ENCODE measurements around the gene NKX1-2.
A peak's percentile ranks its signal among the peaks of the same experiment; 100 is the strongest.

NKX1-2 gene

DNA sequence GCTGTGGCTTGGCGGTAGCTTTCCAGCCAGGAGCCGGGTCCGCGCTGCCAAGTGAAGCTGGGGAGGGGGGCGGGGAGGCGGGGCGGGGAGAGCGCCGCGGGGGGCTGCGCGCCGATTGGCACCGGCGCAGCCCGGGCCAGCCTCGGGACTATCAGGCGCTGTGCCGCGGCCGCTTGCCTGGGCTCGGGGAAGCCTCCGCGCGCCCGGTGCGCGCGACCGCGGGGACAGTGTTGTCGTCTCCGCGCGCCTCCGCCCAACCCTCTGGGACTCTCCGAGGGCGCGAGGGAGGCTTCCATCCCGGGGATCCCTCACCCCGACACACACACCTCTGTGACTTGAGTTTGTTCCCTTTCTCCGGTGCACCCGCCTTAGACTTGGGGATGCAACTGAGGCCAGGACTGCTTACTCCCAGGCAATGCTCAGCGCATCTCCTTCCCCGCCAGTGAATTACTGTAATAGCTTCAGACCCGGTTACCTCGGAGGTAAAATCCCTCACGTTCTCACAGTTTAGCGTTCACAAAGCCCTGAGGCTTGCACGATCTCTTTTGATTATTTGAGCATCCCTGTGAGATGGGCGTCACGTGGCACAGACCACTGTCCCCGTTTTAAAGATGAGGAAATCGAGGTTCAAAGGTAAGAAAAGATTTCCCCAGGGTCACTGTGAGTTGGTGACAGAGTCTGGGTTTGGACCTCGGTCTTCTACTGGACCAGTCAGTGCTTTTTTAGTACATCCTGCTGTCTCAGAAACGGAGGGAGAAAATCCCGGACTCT, at the start of gene NKX1-2:
Gene NKX1-2 (minus strand): TSS at position 24 of the 771 bp plus-strand sequence. CDS start 92 bp downstream, outside the sequence.
- peak; percentile 19 for DNase-seq

DNA sequence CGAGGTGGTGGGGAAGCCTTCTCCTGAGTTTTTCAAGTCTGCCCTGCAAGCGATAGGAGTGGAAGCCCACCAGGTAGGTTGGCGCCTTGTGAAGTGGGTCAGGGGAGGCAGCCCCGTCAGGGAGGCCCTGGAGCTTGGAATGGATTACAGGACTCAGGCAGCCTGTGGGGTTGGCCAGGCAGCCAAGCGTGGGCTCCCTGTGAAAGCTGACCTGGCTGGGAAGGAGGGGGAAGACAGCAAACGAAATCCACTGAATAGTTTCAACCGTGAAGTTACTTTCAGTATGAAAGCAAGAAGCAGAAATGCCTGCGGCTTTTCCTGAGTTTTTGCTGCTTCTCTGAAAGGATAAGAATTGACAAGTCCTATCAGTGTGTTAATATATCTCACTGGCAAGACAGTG, 48.2 kb upstream of the NKX1-2 start:
- no peak for DNase-seq

DNA sequence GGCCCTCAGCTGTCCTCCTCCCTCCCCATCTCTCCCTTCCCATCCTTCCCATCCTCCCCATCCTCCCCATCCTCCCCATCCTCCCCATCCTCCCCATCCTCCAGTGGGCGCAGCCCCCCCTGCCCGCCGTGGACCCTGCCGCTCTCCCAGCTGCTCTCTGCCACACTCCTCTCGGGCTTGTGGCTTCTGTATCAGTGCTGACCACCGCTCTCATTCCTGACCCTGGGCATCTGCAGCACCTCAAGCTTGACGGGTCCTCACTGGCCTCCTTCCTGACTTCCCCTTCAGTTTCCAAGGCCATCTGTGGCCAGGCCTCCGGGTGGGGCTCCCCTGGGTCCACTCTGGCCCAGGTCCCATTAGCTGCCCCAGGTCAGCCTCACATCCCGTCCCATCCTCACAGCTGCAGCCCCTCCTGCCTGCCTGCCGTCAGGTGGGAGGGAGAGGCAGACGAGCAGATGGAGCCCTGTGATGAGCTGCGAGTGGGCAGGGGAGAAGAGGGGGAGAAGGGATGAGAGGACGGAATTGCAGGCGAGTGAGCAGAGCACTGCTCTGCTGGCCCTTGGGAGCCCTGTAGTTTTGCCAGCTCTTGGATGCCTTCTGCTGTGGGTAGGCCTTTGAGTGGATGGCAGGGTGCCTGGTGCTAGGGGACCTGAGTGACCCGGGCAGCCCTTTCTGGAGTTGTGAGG, 47.5 kb upstream of the NKX1-2 start:
- DNase-seq: no peak

DNA sequence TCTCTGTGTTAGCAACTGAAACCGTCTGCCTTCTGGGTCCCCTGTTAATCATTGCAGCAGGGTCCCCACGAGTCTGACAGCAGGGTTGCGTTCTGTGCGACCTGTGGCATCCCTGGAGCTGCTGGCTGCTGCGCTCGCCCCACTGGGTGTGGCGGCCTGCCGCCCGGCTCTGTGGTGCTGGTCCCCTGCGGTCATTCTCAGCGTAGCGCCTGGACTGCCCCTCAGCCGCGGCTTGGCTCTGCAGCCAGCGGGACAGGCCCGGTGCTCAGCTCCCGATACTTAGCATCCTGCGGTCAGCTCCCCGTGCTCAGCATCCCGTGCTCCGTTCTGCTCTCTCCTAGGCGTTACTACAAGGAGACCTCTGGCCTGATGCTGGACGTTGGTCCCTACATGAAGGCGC, 46.8 kb upstream of the NKX1-2 start:
- no peak for DNase-seq

DNA sequence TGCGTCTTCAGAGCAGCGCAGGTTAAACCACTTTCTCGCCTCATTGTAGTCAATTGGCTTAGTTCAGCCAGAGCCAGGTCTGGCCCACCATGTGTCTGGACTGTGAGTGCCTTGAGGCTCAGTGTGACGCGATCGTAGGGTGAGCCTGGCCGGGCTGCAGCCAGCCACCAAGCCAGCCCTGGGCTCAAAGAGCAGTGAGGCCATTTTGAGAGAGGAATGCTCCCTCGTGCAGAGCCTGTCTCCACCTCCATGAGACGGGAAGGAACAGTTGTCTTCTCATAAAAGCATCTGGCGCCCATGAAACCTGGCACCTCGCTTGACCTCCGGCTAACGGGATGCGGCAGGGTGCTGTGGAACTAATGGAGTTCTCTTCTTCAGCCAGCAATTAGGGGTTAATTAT, 46.3 kb upstream of the NKX1-2 start:
- DNase-seq: no peak

DNA sequence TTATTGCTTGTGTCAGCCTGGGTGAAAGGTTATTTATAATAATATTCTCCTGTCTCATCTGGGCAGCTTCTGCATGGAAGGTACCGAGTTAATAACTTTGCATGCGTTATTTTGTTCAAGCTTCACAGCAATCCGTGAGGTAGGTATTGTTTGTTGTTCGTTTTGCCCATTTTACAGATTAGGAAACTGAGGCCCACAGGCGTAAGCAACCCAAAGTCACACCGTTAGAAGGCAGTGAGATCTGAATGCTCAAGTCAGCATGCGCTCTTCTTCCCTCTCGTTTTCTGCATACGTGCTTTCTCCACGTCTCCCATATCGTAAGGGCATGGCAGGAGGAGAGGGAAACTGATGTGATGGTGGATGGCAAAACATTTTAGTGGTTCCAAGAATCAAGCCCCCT, 45.9 kb upstream of the NKX1-2 start:
- no peak for DNase-seq

DNA sequence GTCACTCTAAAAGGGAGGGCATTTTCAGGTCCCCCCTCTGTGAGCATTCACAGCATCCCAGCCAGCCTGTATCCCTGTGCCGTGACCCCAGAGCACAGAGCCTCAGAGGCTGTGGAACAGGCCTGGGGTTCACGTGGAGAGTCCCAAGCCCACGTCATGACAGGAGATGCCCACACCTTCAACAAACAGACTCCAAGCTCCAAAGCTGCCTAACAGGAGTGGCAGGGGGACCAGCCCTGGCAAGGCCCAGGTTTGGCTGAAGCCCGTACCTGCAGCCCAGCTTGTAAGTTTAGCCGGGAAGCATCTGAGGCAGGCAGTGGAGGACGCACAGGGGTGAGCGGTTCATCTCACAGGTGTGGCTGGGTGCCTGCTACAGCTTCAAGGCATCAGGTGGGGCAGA, 45.3 kb upstream of the NKX1-2 start:
- no peak for DNase-seq

DNA sequence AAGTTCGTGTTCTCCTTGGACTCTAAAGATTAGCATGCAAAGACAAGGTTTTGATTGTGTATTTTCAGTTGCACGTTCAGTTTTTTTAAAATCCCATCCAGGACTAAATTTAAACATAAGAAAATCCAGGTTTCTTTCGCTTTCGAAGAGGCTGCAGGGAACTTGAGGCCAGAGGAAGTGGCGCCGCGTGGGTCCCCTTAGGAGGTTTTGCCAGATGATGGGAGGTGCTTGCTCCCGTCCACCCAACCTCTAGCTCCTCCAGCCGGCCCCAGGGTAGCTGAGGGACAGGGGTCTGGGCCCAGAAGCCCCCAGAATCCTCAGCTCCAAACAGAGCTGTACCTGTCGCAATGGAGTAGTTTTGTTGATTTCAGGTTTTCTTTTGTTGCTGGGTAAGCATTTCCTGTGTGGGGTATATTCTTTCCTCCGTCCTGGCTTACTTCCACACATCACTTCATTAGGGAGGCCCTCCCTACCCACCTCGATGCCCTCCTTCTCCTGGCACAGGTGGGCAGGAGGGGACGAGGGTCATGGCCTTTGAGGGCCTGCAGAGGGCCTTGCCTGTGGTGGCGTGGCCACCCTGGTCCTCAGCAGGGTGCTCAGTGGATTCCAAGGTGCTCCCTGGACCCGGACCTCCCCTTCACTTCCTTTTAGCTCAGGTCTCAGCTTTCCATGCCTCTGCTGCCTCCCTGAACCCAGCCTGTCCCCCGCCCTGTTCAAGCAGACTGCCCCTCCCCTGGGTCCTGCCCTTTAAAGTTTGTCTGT, 44.4 kb upstream of the NKX1-2 start:
- no peak for DNase-seq

DNA sequence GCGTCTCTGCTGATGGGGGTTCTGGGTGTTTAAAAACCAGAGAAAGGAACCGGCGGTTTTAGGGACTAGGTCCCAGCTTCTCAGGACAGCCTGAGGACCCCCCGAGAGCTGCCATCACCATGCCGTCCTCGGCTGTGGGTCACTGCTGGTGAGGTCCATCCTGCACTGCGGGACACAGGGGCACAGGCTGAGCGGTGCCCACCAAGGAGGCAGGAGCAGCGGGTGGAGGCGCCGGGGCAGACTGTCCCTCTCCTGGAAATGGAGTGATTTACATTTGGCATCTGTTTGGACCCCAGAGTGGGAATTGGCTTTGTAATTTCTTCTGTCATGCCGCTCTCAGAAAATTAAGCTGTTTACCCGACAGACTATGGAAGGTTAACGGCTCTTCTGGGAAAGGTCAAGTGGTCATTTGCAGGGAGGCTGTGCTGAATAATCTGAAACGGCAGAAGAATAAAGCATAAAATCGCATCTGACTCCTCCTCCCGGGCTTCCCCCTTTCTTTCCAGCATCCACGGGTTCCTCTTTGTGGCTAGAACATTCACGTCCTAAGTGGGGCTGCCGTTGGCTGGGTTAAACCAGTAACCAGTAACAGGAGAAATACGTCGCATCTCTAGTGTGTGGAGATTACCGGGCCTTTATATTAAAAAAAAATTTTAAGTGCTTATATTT, 43.5 kb upstream of the NKX1-2 start:
- DNase-seq: no peak

DNA sequence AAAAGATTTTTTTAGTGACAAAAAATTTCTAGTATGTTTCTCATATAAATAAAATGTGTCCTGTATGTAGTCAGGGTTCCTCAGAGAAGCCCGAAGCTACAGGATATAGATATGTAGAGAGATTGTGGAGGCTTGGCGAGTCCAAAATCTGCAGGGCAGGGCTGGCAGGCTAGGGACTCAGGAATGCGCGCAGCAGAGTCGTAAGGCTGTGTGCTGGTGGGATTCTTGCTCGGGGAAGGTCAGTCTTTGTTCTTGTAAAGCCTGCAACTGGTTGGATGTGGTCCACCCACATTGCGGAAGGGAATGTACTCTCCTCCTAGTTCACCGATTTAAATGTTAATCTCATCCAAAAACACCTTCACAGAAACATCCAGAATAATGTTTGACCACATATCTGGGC, 42.4 kb upstream of the NKX1-2 start:
- no peak for DNase-seq

DNA sequence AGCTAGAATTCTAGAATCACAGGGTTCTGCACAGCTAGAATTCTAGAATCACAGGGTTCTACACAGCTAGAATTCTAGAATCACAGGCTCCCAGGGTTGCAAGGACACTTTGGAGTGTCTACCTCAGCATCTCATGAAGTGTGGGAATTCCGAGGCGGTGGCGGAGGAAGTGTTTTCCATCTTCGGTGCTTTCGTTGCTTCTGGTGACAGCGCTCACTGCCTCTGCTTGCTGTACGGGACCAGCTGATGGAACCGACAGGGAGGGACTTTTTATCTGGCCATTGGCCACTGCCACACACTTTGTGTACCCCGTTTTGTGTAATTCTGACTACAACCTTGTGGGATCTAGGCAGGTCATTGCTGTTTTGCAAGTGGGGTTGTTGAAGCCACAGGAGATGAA, 41.3 kb upstream of the NKX1-2 start:
- no peak for DNase-seq

DNA sequence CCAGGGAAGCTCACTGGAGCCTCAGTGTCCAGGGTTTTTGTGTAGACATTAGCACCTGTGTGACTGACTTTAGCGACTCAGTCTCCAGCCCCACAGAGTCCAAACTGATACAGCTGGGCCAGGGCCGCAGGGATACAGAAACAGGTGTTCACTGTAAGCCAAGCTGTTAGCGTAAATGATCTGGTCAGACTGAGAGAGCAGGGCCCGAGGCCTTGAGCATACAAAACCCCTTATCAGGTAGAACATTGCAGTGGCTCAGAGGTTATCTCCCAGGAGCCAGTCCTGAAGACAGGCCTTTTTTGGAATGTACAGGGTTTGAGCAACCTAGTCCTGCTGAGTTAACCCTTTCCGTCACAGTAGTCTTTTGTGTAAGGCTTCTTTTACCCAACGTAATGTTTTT, 36.8 kb upstream of the NKX1-2 start:
- no peak for DNase-seq

DNA sequence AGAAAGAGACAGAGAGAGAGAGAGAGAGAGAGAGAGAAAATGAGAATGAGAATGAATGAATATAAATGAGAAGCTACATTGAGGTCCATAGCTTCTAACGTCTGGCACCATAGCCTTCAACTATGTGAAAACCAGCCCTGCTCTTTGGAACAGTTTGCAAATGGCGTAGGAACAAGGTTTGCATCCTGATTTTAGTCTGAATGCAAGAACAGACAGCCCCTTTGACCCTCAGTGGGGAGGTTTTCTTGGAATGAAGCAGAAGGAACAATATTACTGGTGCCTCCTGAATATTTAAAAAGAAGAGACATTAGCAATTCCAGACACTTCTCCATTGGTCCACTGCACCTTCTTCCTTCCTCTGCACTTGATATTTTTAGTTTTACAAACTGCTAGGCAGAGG, 34.8 kb upstream of the NKX1-2 start:
- DNase-seq: no peak

DNA sequence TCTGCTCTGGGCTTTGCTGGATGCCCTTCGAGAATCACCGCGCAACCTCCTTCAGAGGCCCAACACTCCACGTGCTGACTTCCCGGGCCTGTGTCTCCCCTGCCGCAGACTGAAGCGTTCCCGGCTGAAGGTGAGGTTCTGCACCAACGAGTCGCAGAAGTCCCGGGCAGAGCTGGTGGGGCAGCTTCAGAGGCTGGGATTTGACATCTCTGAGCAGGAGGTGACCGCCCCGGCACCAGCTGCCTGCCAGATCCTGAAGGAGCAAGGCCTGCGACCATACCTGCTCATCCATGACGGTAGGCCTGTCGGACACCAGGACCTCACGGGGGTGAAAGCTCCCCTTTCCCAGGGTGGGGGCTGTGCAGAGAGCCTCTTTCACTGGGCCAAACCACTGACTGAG, 34.2 kb upstream of the NKX1-2 start:
- no peak for DNase-seq

DNA sequence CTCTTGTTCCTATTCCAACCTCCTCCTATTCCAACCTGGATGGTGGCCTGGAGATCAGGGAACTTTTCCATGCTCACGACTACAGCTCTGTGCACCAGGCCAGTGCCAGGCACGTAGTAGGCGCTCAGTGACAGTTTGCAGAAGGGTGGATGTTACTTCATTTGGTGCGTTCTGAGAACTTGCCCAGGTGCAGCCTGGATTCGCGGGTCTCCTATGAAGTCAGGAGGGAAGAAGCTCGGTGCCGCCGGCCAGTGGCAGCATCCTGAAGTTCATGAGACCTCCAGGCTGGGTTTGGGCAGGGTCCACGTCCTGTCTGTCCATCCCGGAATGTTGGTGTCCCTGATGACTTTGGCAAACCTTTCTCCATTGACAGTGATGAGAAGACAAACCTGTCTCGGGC, 33.0 kb upstream of the NKX1-2 start:
- no peak for DNase-seq

DNA sequence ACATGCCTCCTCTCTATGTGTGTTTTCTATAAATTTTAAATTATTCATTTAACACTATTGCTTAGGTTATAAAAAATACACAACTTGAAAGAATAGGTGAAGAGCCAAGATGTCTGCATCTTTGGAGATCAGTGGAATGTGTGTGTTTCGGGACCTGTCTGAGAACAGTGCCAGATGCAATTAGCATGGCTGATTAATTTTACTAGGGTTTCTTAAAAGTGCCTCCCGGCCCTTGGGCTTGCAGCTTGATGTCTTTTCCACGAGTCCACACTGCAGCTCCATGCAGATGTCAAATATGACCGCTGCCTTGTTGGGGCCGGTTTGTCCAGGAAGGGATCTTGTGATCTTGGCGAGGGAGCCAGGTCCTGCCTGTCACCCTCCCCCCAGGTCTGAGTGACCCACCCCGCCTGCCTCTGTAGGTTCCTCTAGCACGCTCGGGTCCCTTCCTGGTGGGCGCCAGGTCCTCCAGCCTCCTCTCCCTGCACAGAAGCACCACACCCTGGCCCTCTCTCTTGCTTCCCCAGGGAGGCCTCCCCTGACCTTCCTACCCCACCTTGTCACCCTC, 32.5 kb upstream of the NKX1-2 start:
- DNase-seq: peak; percentile 9

DNA sequence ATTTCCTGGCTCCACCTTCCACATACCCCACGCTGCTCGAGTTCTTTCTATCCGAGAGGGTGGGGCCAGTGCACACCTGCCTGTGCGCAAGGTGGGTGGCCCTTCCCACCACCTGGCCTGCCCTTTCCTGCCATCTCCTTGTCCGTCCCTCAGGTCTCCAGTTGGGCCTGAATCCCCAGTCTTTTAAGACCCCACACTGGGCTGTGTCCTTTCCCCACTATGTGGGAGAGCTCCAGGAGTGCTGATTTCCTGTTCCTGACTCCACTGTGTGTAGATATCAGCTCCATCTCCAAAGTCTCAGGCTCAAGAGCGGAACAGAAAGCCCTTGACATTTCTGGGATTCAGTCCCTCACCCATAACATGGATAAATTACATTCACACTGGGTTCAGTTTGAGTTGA, 31.9 kb upstream of the NKX1-2 start:
- no peak for DNase-seq

DNA sequence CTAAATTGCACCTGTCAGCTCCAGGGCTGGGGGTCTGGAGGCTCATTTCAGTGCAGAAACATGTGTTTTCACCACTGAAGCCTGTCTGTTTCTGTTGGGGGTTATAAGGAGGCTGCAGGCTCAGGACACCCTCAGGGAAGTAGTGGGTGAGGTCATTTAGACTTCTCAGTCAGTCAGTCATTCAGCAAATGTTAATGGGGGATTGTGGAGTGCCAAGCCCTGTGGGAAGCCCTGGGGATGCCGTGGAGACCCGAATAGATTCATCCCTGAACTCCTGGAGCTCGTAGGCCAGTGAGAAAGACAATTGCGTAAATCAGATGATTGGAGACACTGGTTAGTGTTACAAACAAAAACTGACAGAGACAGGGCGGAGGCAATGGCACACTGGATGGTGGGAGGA, 31.0 kb upstream of the NKX1-2 start:
- no peak for DNase-seq

DNA sequence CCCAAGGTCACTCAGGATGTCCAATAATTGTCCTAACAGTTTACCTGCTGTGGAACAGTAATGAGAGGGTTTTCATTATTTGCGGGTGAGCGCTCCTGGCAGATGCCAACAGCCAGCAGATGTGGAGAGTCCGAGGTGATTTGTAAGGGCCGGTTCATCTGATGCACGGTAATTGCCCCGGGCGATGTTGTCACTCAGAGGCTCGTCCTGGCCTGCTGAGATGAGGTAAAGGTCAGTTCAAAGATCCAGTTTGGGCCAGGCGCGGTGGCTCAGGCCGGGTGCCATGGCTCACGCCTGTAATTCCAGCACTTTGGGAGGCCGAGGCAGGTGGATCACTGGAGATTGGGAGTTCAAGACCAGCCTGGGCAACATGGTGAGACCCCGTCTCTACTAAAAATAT, 28.7 kb upstream of the NKX1-2 start:
- no peak for DNase-seq

DNA sequence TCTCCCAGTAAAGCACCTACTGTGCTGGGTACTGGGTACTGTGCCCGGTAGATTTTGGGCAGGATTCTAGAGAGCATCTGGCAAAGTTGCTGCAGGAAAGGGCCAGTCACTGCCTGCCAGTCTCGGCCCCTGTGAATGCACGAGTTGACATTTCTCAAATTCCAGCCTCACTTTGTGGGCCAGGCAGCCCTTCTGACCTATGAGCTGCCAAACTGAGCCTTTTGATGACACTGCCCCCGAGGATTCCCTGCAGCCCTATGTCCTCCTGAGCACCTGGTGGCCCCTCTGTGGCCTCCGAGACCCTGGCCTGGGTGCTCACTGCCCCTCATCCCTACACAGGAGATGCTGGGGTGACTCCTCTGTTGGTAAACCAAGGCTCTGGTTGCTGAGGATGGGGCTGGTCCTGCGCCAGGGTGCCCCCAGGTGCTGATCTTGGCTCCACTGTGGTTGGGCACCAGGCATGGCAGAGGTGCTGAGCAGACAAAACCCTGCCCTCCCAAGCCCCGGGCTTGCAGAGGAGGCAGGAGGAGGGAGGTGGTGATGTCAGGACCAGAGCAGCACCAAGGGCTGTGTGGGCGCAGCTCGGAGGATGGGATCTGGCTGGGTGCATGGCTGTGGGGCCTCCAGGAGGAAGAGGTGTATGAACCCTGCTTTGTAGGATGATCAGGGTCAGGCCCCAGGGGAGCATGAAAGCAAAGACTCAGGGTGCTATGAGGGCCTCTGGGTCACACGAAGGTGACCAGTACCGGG, 28.0 kb upstream of the NKX1-2 start:
- no peak for DNase-seq

DNA sequence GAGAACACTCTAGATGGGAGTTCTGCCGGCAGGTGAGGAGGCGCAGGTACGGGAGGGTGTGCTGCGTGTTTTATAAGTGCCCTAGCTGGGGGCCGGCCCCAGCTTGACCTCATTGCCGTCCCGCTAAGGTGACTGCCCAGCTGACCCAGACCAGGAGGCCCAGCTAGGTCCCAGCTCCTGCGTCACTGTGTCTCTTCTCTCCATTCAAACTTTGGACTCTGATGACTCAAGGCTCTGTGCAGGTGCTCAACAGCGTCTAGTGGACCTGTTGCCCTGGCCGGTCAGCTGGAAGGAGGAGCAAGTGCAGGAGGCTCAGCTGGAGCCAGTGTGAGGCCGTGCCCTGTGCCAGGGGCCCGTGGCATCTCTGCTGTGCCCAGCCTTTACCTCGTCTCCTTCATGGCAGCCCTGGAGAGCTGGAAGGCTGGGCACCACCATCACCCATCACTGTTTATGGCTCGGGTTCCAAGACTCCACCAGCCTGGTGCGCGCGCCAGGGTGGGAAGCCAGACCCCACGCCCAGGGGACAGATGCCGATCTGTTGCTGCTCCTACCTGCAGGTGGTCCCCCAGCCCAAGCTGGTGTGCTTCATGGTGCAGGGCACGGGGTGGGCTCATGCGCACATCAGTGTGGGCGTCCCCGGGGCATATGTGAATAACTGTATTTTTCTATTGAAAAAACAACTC, 26.3 kb upstream of the NKX1-2 start:
- no peak for DNase-seq
